ENCODE results near the gene OR2T11.
A peak's percentile ranks its signal among the peaks of the same experiment; 100 is the strongest.
"Not testable (repeated sequence)": the region's sequence is repeated elsewhere in the genome, so short reads cannot be mapped to it uniquely, and the experiment has no call there.

OR2T11 gene

GRCh38 chr1:248618119-248618518, 16.8 kb downstream of the OR2T11 start:
- no peak for DNase-seq

GRCh38 chr1:248613742-248614141, 21.1 kb downstream of the OR2T11 start:
- DNase-seq = no peak

- peak in 1 of 2 donors; percentile 8 for DNase-seq
Measured at GRCh38 chr1:248611883-248612414, 22.9 kb downstream of the OR2T11 start.

- DNase-seq = no peak
Measured at GRCh38 chr1:248610301-248610700, 24.6 kb downstream of the OR2T11 start.

- no peak for DNase-seq
Measured at GRCh38 chr1:248599396-248599795, 35.5 kb downstream of the OR2T11 start.

DNA sequence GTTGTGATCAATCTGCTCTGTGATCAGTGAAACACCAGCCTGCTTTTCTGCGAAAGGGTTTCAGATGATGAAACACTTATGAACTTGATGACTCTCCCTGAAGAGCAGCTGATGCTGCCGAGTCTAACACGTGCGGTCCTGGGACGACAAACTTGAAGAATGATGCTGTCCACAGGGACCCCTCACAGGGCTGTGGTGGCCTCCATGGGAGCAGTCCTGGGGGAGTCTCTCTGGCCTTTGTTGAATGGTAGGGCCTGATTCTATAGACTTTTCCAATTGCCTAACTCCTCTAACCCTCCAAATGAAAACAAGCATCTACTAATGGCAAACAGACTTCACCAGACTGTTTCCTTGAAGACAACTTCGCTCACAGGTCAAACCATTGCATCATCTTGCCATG, 37.3 kb downstream of the OR2T11 start, which contains the start of gene OR2T10:
Gene OR2T10 (minus strand): TSS at position 112 of the 400 bp plus-strand sequence. CDS start 3,932 bp downstream, outside the sequence.
- DNase-seq = no peak

DNA sequence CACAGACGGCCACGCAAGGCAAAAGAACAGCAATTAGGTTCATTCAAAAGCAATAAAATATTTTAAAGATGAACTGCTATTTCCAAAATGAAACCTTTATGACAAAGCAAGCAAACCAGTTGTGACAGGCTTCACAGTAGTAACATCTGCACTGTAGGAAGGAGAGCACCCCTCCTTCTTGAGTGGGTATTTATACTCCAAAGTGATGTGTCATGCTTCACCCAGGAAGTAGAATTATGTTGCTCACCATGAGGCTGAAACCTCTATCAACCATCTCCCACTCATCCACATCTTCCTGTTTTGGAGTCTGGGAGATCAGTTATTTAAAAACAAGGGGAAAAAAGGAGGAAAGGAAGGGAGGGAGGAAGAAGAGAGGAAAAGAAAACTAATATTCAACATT, 38.3 kb downstream of the OR2T11 start:
- DNase-seq = no peak

DNA sequence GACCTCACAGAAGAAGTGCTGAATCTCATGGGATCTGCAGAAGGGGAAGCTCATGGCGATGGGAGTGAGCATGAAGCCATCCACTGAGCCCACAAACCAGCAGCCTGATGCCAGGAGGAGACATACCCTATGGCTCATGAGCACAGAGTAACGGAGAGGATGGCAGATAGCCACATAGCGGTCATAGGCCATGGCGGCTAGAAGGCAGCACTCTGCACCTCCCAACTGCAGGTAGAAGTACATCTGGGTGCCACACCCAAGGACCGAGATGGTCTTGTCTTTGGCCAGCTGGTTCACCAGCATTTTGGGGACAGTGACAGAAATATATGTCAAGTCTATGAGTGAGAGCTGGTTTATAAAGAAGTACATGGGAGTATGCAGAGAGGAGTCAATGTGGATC, 41.7 kb downstream of the OR2T11 start:
- no peak for DNase-seq

- no peak for DNase-seq
Measured at GRCh38 chr1:248592655-248593054, 42.2 kb downstream of the OR2T11 start.

DNA sequence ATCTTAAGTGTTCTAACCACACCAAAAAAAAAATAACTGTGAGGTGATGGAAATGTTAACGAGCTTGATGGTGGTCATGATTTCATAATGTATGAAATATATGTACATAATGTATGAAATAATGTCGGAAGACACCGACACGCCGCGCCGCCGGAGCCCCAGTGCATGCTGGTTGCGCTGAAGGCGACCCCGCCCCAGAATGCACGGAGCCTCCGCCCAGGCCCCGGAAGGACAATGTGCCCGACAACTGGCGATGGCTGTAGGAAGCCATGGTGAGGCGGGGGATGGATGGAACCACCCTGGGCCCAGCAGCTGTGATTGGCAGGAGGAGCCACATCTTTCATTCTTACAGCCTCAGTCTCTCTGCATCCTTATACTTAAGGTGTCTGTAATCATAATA, 44.8 kb downstream of the OR2T11 start:
- no peak for DNase-seq

GRCh38 chr1:248589334-248589733, 45.6 kb downstream of the OR2T11 start:
- no peak for DNase-seq

- DNase-seq = no peak
Measured at GRCh38 chr1:248585266-248585665, 49.6 kb downstream of the OR2T11 start.

DNA sequence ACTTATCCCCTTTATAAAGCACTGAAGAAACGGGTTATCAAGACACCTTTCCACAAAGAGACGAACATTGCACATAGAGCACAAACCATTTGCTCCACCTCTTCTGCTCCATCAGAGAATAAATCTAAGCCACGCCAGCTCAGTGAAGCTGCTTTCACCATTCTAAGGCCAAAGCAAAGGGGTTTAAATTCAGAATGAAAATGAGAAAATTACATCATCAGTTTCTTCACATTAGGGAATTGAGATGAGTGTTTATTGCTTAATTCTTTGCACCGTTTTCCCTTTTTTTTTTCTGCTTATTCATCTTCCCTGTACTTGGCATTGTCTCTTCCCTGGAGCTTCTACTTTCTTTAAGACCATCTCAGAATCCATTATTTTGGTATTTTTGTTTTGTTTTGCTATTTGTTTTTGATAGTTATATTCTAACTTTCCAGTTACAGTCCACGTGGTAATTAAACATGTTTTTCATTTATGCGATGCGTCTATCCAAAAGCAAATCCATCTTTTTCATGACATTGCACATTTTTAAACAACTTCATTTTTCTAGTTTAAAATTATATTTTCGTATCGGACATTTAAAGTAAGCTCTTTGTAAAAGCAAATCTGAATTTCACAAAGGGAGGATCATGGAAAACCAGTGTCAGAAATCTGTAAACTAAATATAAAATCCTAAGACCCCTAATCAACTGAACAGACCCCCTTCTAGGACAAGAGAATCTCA, 58.5 kb downstream of the OR2T11 start:
- no peak for DNase-seq

GRCh38 chr1:248574657-248575056, 60.2 kb downstream of the OR2T11 start, which contains the start of gene OR2T34:
Gene OR2T34, minus strand, starts transcription at chr1:248574757. Its CDS starts 0 bp downstream, at chr1:248574757.
- DNase-seq = not testable (repeated sequence)

DNA sequence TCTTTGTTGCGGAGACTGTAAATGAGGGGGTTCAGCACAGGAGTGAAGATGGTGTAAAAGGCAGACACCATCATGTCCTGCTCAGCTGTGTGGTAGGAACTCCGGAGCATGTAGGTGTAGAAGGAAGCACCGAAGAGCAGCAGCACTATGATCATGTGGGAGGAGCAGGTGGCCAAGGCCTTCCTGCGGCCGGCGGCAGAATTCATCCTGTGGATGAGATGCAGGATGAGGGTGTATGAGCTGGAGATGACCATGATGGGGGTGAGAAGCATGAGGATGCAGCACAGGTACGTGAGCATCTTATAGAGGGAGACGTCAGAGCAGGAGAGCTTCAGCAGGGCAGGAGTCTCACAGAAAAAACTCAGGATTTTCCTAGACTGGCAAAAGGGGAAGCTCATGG, 61.0 kb downstream of the OR2T11 start:
- DNase-seq = not testable (repeated sequence)

Data from CD4-positive, alpha-beta T cell treated with Interleukin-4 for 1 hour (primary cell).